ENCODE measurements around the gene TET2. TPM values are rescaled to one million over a fixed set of nuclear protein-coding genes. Genes with fewer than 3 reads are reported as not detected.

TET2 gene
- total and polyA plus RNA-seq, 2 of the 4 experiments (the other 2 are of a cell fraction) = 5.6 to 25.3 TPM

DNA sequence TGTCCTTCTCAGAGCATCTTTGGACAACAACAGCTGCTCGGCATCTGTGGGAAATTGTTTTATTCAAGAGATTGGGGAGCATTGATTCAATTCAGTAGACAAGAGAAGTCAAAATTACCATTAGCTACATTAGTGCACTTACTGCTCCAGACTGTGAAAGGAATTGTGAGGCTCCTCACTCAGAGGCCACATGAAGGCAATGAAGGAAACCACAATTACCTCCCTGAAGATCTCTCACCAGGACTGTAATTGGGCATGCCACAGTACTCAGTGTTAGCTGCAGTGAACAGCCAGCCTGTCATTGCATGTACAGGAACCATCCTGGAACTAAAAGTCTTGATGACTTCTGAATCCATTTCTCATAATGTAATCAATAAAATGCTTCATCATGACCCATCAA, 182.4 kb downstream of the TET2 start:
- no peak overlapping the region for H3K18ac ChIP-seq (ENCODE audit: low read depth, low read length)
- no peak overlapping the region for H2AK5ac ChIP-seq (ENCODE audit: low read depth, low read length)
- H2AK9ac ChIP-seq (replicated peaks; ENCODE audit: low read depth, low read length, poor library complexity) = no peak overlapping the region
- H2BK20ac ChIP-seq (ENCODE audit: low read depth, low read length) = no peak overlapping the region
- H3K9ac ChIP-seq (ENCODE audit: low read depth, low read length) = no peak overlapping the region
- H4K5ac ChIP-seq (ENCODE audit: low read depth, low read length) = no peak overlapping the region
- H3K4me3 ChIP-seq (ENCODE audit: insufficient read depth, low read depth, low read length) = no peak overlapping the region
- H4K8ac ChIP-seq (ENCODE audit: low read depth in 2 of 2, low read length in 2 of 2) = no peak overlapping the region
- no peaks in the 10 kb centered on the region for H3K9me1 ChIP-seq (ENCODE audit: insufficient read depth, low read length)
- no peak overlapping the region for H4K91ac ChIP-seq (ENCODE audit: insufficient read depth, low read depth, low read length)
- H3K4me2 ChIP-seq (ENCODE audit: low read depth, low read length) = no peak overlapping the region
- H2BK5ac ChIP-seq (ENCODE audit: low read depth, low read length, poor library complexity, severe bottlenecking) = no peak overlapping the region
- intact Hi-C loops (cut with micrococcal nuclease) (no loop called here), dilution Hi-C loops (cut with HindIII; ENCODE audit: low sequenced_read_pairs, unreplicated experiment) (no loop called here), in situ Hi-C loops (cut with MboI; ENCODE audit: low sequenced_read_pairs) (no loop called here)
- no peak overlapping the region for H3K4ac ChIP-seq (ENCODE audit: low read depth, low read length)
- TF ChIP-seq CHD1 (IDR thresholded peaks at IDR 0.05; ENCODE audit: low read depth, low read length) = no peak
- ChIA-PET CTCF (no interaction called here), POLR2A (ENCODE audit: unreplicated experiment) (no interaction called here)
- no peak for ATAC-seq (ENCODE audit: low read depth)
- DNase-seq = no peak
- H3K14ac ChIP-seq (replicated peaks; ENCODE audit: low read depth, low read length) = no peak overlapping the region
- H3K56ac ChIP-seq (ENCODE audit: extremely low read depth, insufficient read depth, low read length) = no peak overlapping the region
- no peak overlapping the region for H3K23ac ChIP-seq (ENCODE audit: low read depth, low read length)
- no peaks in the 10 kb centered on the region for H3K27me3 ChIP-seq (ENCODE audit: control insufficient read depth, insufficient read depth, low read length)
- WGBS, 2 experiments (ENCODE audit: extremely low coverage in 2 of 2, insufficient read length in 1 of 2) = no CpG with 5 or more reads among the region's 1 CpG
- H2BK120ac ChIP-seq (ENCODE audit: low read depth, low read length) = no peak overlapping the region
- no peaks in the 10 kb centered on the region for H4K20me1 ChIP-seq (ENCODE audit: insufficient read depth, low read length)
- BruUV-seq (replicated peaks) = no TSS peak
- H3K36me3 ChIP-seq (ENCODE audit: control insufficient read depth, insufficient read depth, low read length) = no peaks in the 10 kb centered on the region
- H3K27ac ChIP-seq (ENCODE audit: insufficient read depth, low read length) = no peak overlapping the region
- no peak overlapping the region for H2AFZ ChIP-seq (replicated peaks; ENCODE audit: low read length, poor library complexity)
- H2BK15ac ChIP-seq (ENCODE audit: low read depth, low read length) = no peak overlapping the region
- H3K9me3 ChIP-seq (ENCODE audit: control insufficient read depth, insufficient read depth, low read length) = no peaks in the 10 kb centered on the region
- no peaks in the 10 kb centered on the region for H3K4me1 ChIP-seq (ENCODE audit: control insufficient read depth, insufficient read depth, low read length)
- H3K79me1 ChIP-seq (ENCODE audit: low read depth in 1 of 2, low read length in 2 of 2) = no peaks in the 10 kb centered on the region

Small RNA genes lying within 50 kb of the gene (microRNA-seq; reads per million reads assigned to microRNA genes)
- gene RF00322 (ENCODE audit: insufficient read depth, insufficient read length) = not detected
- not detected for gene RN7SL89P (ENCODE audit: insufficient read depth, insufficient read length)

Small RNA genes lying within 50 kb of the gene (small RNA-seq; reads per million reads assigned to genes)
- gene RF00322 (0 reads per million in 5 experiments), gene RN7SL89P (0 reads per million in 5 experiments)
